A549 (cell line): ENCODE measurements around the gene AGBL2. TPM values are rescaled to one million over a fixed set of nuclear protein-coding genes. Genes with fewer than 3 reads are reported as not detected.
"Not testable (repeated sequence)": the region's sequence is repeated elsewhere in the genome, so short reads cannot be mapped to it uniquely, and the experiment has no call there.

Experiments used
- ATAC-seq, 2 experiments: fragments of 200-7000 bp in 1 of 2; fragments of >200 bp in 1 of 2; cut with Nextera tagmentation in 1 of 2; cut with Tn5 transposase in 1 of 2; 3 replicates each; pipeline versions ENCODE4 v1.8.0 to v1.9.1; 2018 to 2020; ENCODE audit warnings: mild to moderate bottlenecking in 1 of 2, moderate library complexity in 1 of 2
- CTCF ChIA-PET: fragments of 300-600 bp; sonication (Branson Sonifier 250); formaldehyde crosslinking; extraction: SDS; loops from one replicate; lab custom pipeline; 2021; ENCODE audit warnings: antibody characterized with exemption, inconsistent platforms; lab: Yijun Ruan, JAX
- POLR2A ChIA-PET: fragments of 350-600 bp; formaldehyde crosslinking; extraction: SDS; loops from one replicate; lab custom pipeline; 2021; ENCODE audit warnings: antibody characterized with exemption, inconsistent platforms; lab: Yijun Ruan, JAX
- DNase-seq, 2 experiments: peaks; one replicate each; pipeline versions ENCODE4 v3.0.0 to v3.0.0-alpha.2; 2011 to 2016; ENCODE audit warnings: low read depth in 1 of 2, low spot score in 1 of 2
- FAIRE-seq: peaks from 2 replicates; lab custom pipeline; 2011; peaks lifted over from hg19 to GRCh38; lab: Jason Lieb, UNC
- H3K27ac ChIP-seq, 2 experiments: fragments of >200 bp; sonication (Bioruptor Twin); formaldehyde crosslinking; 3 replicates each; pipeline ENCODE4 v1.5.1; 2016 to 2017
- H3K4me1 ChIP-seq: fragments of >200 bp; sonication (Bioruptor Twin); formaldehyde crosslinking; 3 replicates; pipeline ENCODE4 v1.6.1; 2016
- H3K4me2 ChIP-seq: fragments of >200 bp; sonication (Bioruptor Twin); formaldehyde crosslinking; 3 replicates; pipeline ENCODE4 v1.6.1; 2016
- H3K4me3 ChIP-seq: fragments of >200 bp; sonication (Bioruptor Twin); formaldehyde crosslinking; 3 replicates; pipeline ENCODE4 v1.5.1; 2016
- H3K9me3 ChIP-seq: fragments of >200 bp; sonication (Bioruptor Twin); formaldehyde crosslinking; 3 replicates; pipeline ENCODE4 v1.6.1; 2016
- BCL3 ChIP-seq: fragments of >200 bp; sonication (Bioruptor Twin); formaldehyde crosslinking; IDR thresholded peaks from 3 replicates; pipeline ENCODE4 v1.6.1; 2016
- CHD2 ChIP-seq: fragments of 150-350 bp; IDR thresholded peaks from 2 replicates; pipeline ENCODE4 v1.6.1; 2014; ENCODE audit warnings: low read length; ENCODE audit not compliant: partially characterized antibody
- E2F6 ChIP-seq: IDR thresholded peaks from 2 replicates; pipeline ENCODE4 v1.6.1; 2012; ENCODE audit warnings: low read depth, borderline replicate concordance
- EHF ChIP-seq: fragments of 250-450 bp; sonication (Bioruptor Pico); IDR thresholded peaks from 2 replicates; pipeline ENCODE4 v1.5.0; 2020; ENCODE audit warnings: mild to moderate bottlenecking
- EP300 ChIP-seq, 2 experiments: fragments of >200 bp; sonication (Bioruptor Twin); formaldehyde crosslinking; IDR thresholded peaks; 2 replicates in 1 of 2; 3 replicates in 1 of 2; pipeline ENCODE4 v1.6.1; 2016 to 2017
- HEYL ChIP-seq: fragments of 250-450 bp; sonication (Bioruptor Pico); IDR thresholded peaks from 2 replicates; pipeline ENCODE4 v1.8.0; 2021; ENCODE audit warnings: mild to moderate bottlenecking, moderate library complexity
- KDM1A ChIP-seq: fragments of 200-600 bp; sonication (generic); IDR thresholded peaks from 2 replicates; pipeline ENCODE4 v1.6.1; 2016; ENCODE audit warnings: low read depth, mild to moderate bottlenecking
- MAX ChIP-seq: IDR thresholded peaks from 2 replicates; pipeline ENCODE4 v1.6.1; 2012
- MAZ ChIP-seq: fragments of 150-350 bp; IDR thresholded peaks from 2 replicates; pipeline ENCODE4 v1.6.1; 2014; ENCODE audit warnings: antibody characterized with exemption, low read depth, low read length, borderline replicate concordance
- MYC ChIP-seq: IDR thresholded peaks from 2 replicates; pipeline ENCODE4 v1.6.1; 2012; ENCODE audit warnings: mild to moderate bottlenecking, inconsistent platforms, low read length, improper control_type of control experiment, borderline replicate concordance
- NPAS2 ChIP-seq: fragments of 250-450 bp; sonication (Bioruptor Pico); IDR thresholded peaks from 2 replicates; pipeline ENCODE4 v1.8.0; 2022; ENCODE audit warnings: mild to moderate bottlenecking, moderate library complexity, borderline replicate concordance
- PHF8 ChIP-seq: fragments of 200-600 bp; sonication (generic); IDR thresholded peaks from 2 replicates; pipeline ENCODE4 v1.6.1; 2016; ENCODE audit warnings: low read depth, mild to moderate bottlenecking, antibody characterized with exemption, moderate library complexity, borderline replicate concordance
- POLR2A ChIP-seq: IDR thresholded peaks from 2 replicates; pipeline ENCODE4 v1.6.1; 2012; ENCODE audit warnings: mild to moderate bottlenecking, low read length
- RARB ChIP-seq: fragments of 250-450 bp; sonication (Bioruptor Pico); IDR thresholded peaks from 2 replicates; pipeline ENCODE4 v1.8.0; 2021; ENCODE audit warnings: mild to moderate bottlenecking, moderate library complexity
- RCOR1 ChIP-seq: fragments of 150-350 bp; IDR thresholded peaks from 2 replicates; pipeline ENCODE4 v1.6.1; 2014; ENCODE audit warnings: antibody characterized with exemption, low read length, low read depth
- REST ChIP-seq: fragments of 200-600 bp; sonication (generic); IDR thresholded peaks from 2 replicates; pipeline ENCODE4 v1.6.1; 2016; ENCODE audit warnings: antibody characterized with exemption, mild to moderate bottlenecking, moderate library complexity
- RFX5 ChIP-seq: fragments of 450-650 bp; IDR thresholded peaks from 2 replicates; pipeline ENCODE4 v1.7.1; 2014; ENCODE audit warnings: antibody characterized with exemption, mild to moderate bottlenecking, moderate library complexity
- ZC3H11A ChIP-seq: fragments of 450-650 bp; IDR thresholded peaks from 2 replicates; pipeline ENCODE4 v1.6.1; 2014; ENCODE audit warnings: antibody characterized with exemption, mild to moderate bottlenecking
- ZFP36 ChIP-seq: fragments of 450-650 bp; IDR thresholded peaks from 2 replicates; pipeline ENCODE4 v1.6.1; 2014; ENCODE audit warnings: borderline replicate concordance; ENCODE audit not compliant: partially characterized antibody
- ZNF302 ChIP-seq: fragments of 250-450 bp; sonication (Bioruptor Pico); IDR thresholded peaks from 2 replicates; pipeline ENCODE4 v1.9.0; 2021; ENCODE audit warnings: inconsistent platforms, mild to moderate bottlenecking, moderate library complexity
- ZSCAN20 ChIP-seq: fragments of 250-450 bp; sonication (Bioruptor Pico); IDR thresholded peaks from 2 replicates; pipeline ENCODE4 v1.8.0; 2022; ENCODE audit warnings: mild to moderate bottlenecking, moderate library complexity
- WGBS: methylation state at CpG from one replicate; pipeline ENCODE4 v1.1.6; 2017; ENCODE audit errors: missing lambda C conversion rate; 5-methylcytosine and 5-hydroxymethylcytosine counted together
- polyA plus RNA-seq, 4 experiments: library from polyadenylated mRNA; depleted of rRNA in 3 of 4; stranded (reverse); fragments of >200 nt; fragmentation: RNase III in 1 of 4; extraction: RNeasy Plus Mini Kit Qiagen cat#74134 plus additional on column Dnase treatment in 1 of 4; gene quantifications; 2 replicates in 3 of 4; 3 replicates in 1 of 4; pipeline ENCODE4 v1.2.3, GENCODE V29; 2011 to 2017

Gene AGBL2
- polyA plus RNA-seq, 2 of the 4 experiments (the other 2 are of a cell fraction) = 1.9 to 7.4 TPM

GRCh38 chr11:47642099-47642855, 72.9 kb downstream of the AGBL2 start, which contains the start of gene MTCH2 (continued):
- TF ChIP-seq MYC (peak; percentile 88), EHF (CRISPR knock-in tag) (no peak), REST (peak; percentile 59), ZC3H11A (no peak), ZFP36 (no peak), POLR2A (peak; percentile 98), E2F6 (peak; percentile 84; the same call in 1 of the 2 replicates), ZSCAN20 (CRISPR knock-in tag) (no peak), MAZ (0 out of 2 replicates have a peak, but pooled peaks have one; percentile 27), MAX (peak; percentile 89), RCOR1 (no peak), CHD2 (peak; percentile 77), HEYL (CRISPR knock-in tag) (no peak), BCL3 (peak; percentile 40; the same call in 2 of the 3 replicates)
- TF ChIP-seq, all 56 proteins: peak for 17

- POLR2A ChIA-PET = no interaction called here
- TF ChIP-seq RFX5 (no peak), MAX (no peak; the same call in 1 of the 2 replicates), MYC (no peak), RARB (no peak), ZNF302 (CRISPR knock-in tag) (no peak), NPAS2 (CRISPR knock-in tag) (no peak), EP300 (IDR thresholded peaks at IDR 0.05) (no peak), PHF8 (no peak), KDM1A (no peak), CHD2 (no peak), POLR2A (no peak), RCOR1 (no peak)
- WGBS = 16% methylated on average over 13 of the region's 14 CpGs
- CTCF ChIA-PET = no interaction called here
- Histone ChIP-seq H3K4me3 (peak overlapping the region; percentile 77), H3K4me1 (peaks cover 18% of the 10 kb centered on the region; the same call in 2 of the 3 replicates), H3K27ac (peak overlapping the region; percentile 93 to 97), H3K9me3 (no peaks in the 10 kb centered on the region), H3K4me2 (peak overlapping the region; percentile 90)
- no peak for DNase-seq
- no peak for ATAC-seq
- FAIRE-seq = no peak
These were observed 73.5 kb downstream of the AGBL2 start for GRCh38 chr11:47641600-47642098.

GRCh38 chr11:47640506-47640905, 74.7 kb downstream of the AGBL2 start:
- Histone ChIP-seq H3K4me1 (peaks cover 18% of the 10 kb centered on the region; the same call in 2 of the 3 replicates), H3K4me2 (peak overlapping the region; percentile 90; the same call in 2 of the 3 replicates)
- H3K9me3 ChIP-seq, POLR2A ChIA-PET, H3K27ac ChIP-seq, ATAC-seq, FAIRE-seq, DNase-seq, H3K4me3 ChIP-seq: not testable (repeated sequence)
- CTCF ChIA-PET = interaction anchor here (1.0 kb wide), 1 partner anchor 22 kb away, joined by 3 read pairs; no protein-coding TSS in a partner anchor
- WGBS = 99% methylated on average over 6 of the region's 6 CpGs

- H3K27ac ChIP-seq, DNase-seq, POLR2A ChIA-PET, H3K4me2 ChIP-seq, H3K4me3 ChIP-seq, FAIRE-seq, ATAC-seq, H3K9me3 ChIP-seq: not testable (repeated sequence)
- H3K4me1 ChIP-seq = peaks cover 14% of the 10 kb centered on the region; the same call in 2 of the 3 replicates
- CTCF ChIA-PET = interaction anchor here (0.9 to 3.1 kb wide), 3 partner anchors 9 to 56 kb away, joined by 3 to 14 read pairs (median 4); no protein-coding TSS in a partner anchor
- 96% methylated on average over 11 of the region's 11 CpGs for WGBS
These were observed 78.8 kb downstream of the AGBL2 start for GRCh38 chr11:47636331-47636730.
